ENCODE data around the gene DTNB. TPM values are rescaled to one million over a fixed set of nuclear protein-coding genes. Genes with fewer than 3 reads are reported as not detected.

Gene DTNB
- total and polyA plus RNA-seq, 2 of the 4 experiments (the other 2 are of a cell fraction), result 3.8 to 5.3 TPM

DNA sequence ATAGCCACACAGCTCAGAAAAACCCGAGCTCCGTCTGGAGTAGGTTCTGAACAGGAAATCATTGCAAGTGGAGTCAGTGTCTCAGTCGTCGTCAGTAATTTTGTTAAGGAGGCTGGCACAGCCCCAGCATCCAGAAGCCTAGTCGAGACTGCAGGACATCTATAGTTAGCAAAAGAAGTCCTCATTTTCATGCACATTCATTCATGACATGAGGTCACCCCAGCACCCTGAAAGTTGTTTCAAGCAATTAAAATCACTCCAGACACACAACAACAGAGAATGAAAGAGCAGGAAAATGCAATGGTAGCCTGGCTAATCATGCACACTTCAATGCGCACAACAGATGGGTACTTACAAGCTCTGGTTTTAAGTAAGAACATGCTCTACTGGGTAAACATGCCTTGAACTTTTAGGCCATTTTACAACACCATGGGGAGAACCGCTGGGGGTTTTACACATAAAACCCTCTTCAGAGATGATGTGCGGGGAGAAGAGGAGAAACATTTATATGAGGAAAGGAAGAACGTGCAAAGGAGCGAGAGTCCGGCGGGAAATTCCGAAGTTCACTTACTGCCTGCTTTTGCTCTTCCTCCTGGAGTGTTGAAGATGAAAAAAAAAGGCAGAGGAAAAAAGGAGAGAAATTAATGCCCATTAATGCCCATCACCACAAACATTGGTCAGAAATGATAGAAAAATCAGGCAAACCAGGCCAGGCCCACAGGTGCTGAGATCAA lies 254.3 kb downstream of the DTNB start:
- TF ChIP-seq NFE2L2 (IDR thresholded peaks at IDR 0.05; ENCODE audit: low read depth, low read length) (no peak), BHLHE40 (IDR thresholded peaks at IDR 0.05; ENCODE audit: low read depth, low read length) (no peak), MAFK (IDR thresholded peaks at IDR 0.05; ENCODE audit: low read depth, low read length) (no peak), SMC3 (IDR thresholded peaks at IDR 0.05; ENCODE audit: low read depth, low read length) (no peak), RFX5 (IDR thresholded peaks at IDR 0.05; ENCODE audit: low read depth, low read length) (no peak)
- no TSS peak for BruUV-seq (replicated peaks)
- Histone ChIP-seq H3K23ac (ENCODE audit: low read depth, low read length) (no peak overlapping the region), H4K5ac (ENCODE audit: low read depth, low read length) (no peak overlapping the region), H3K4me2 (ENCODE audit: low read depth, low read length) (no peak overlapping the region), H3K4ac (ENCODE audit: low read depth, low read length) (no peak overlapping the region), H4K8ac (ENCODE audit: low read depth in 2 of 2, low read length in 2 of 2) (no peak overlapping the region), H3K4me1 (ENCODE audit: control insufficient read depth, insufficient read depth, low read length) (no peaks in the 10 kb centered on the region), H3K27me3 (ENCODE audit: control insufficient read depth, insufficient read depth, low read length) (no peaks in the 10 kb centered on the region), H2BK120ac (ENCODE audit: low read depth, low read length) (no peak overlapping the region), H3K4me3 (ENCODE audit: insufficient read depth, low read depth, low read length) (no peak overlapping the region), H2AK9ac (replicated peaks; ENCODE audit: low read depth, low read length, poor library complexity) (no peak overlapping the region), H3K18ac (ENCODE audit: low read depth, low read length) (no peak overlapping the region), H2AFZ (replicated peaks; ENCODE audit: low read length, poor library complexity) (no peak overlapping the region), H3K79me1 (ENCODE audit: low read depth in 1 of 2, low read length in 2 of 2) (no peaks in the 10 kb centered on the region), H3K36me3 (ENCODE audit: control insufficient read depth, insufficient read depth, low read length) (no peaks in the 10 kb centered on the region), H3K27ac (ENCODE audit: insufficient read depth, low read length) (no peak overlapping the region), H3K9ac (ENCODE audit: low read depth, low read length) (no peak overlapping the region), H3K9me1 (ENCODE audit: insufficient read depth, low read length) (no peaks in the 10 kb centered on the region), H2AK5ac (ENCODE audit: low read depth, low read length) (no peak overlapping the region), H4K91ac (ENCODE audit: insufficient read depth, low read depth, low read length) (no peak overlapping the region), H2BK15ac (ENCODE audit: low read depth, low read length) (no peak overlapping the region), H3K9me3 (ENCODE audit: control insufficient read depth, insufficient read depth, low read length) (no peaks in the 10 kb centered on the region), H2BK20ac (ENCODE audit: low read depth, low read length) (no peak overlapping the region), H3K14ac (replicated peaks; ENCODE audit: low read depth, low read length) (no peak overlapping the region), H3K56ac (ENCODE audit: extremely low read depth, insufficient read depth, low read length) (no peak overlapping the region), H4K20me1 (ENCODE audit: insufficient read depth, low read length) (no peaks in the 10 kb centered on the region), H2BK5ac (ENCODE audit: low read depth, low read length, poor library complexity, severe bottlenecking) (no peak overlapping the region)
- DNase-seq, result no peak
- intact Hi-C loops (cut with micrococcal nuclease) (no loop called here), dilution Hi-C loops (cut with HindIII; ENCODE audit: low sequenced_read_pairs, unreplicated experiment) (no loop called here), in situ Hi-C loops (cut with MboI; ENCODE audit: low sequenced_read_pairs) (no loop called here)
- CTCF ChIA-PET, result interaction anchor here (0.6 kb wide), 1 partner anchor 51 kb away, joined by 3 read pairs; no protein-coding TSS in a partner anchor
- POLR2A ChIA-PET (ENCODE audit: unreplicated experiment), result no interaction called here
- ATAC-seq (ENCODE audit: low read depth), result no peak
- 20% methylated on average over 2 of the region's 13 CpGs; no CpG with 5 or more reads in 1 of the 2 experiments for WGBS, 2 experiments (ENCODE audit: extremely low coverage in 2 of 2, insufficient read length in 1 of 2)
